Loucy (cell line): ENCODE measurements around the gene NDFIP1.

Source experiments
- H2AFZ ChIP-seq: fragments of 200-600 bp; sonication (generic); 2 replicates; pipeline ENCODE4 v1.6.0; 2016; ENCODE audit warnings: antibody characterized with exemption, mild to moderate bottlenecking, low read length, moderate library complexity
- H3F3A ChIP-seq: fragments of 200-600 bp; 2 replicates; pipeline ENCODE4 v1.6.0; 2016; ENCODE audit warnings: antibody characterized with exemption, low read depth, mild to moderate bottlenecking
- H3K27me3 ChIP-seq: fragments of 200-600 bp; sonication (generic); 2 replicates; pipeline ENCODE4 v1.6.1; 2014; ENCODE audit warnings: low read length, mild to moderate bottlenecking; ENCODE audit not compliant: insufficient read depth, poor library complexity, severe bottlenecking
- H3K36me3 ChIP-seq: fragments of 200-600 bp; sonication (generic); 2 replicates; pipeline ENCODE4 v1.6.1; 2016; ENCODE audit warnings: low read length; ENCODE audit not compliant: insufficient read depth
- H3K4me1 ChIP-seq: fragments of 200-600 bp; sonication (generic); 2 replicates; pipeline ENCODE4 v1.5.1; 2014; ENCODE audit warnings: low read length, mild to moderate bottlenecking; ENCODE audit not compliant: insufficient read depth, poor library complexity, severe bottlenecking
- H3K4me2 ChIP-seq: fragments of 200-600 bp; sonication (generic); 2 replicates; pipeline ENCODE4 v1.6.0; 2014; ENCODE audit warnings: antibody characterized with exemption, low read length, low read depth, mild to moderate bottlenecking; ENCODE audit not compliant: poor library complexity, severe bottlenecking
- H3K4me3 ChIP-seq: fragments of 200-600 bp; sonication (generic); 2 replicates; pipeline ENCODE4 v1.5.1; 2014; ENCODE audit warnings: low read length, mild to moderate bottlenecking, mixed read lengths; ENCODE audit not compliant: poor library complexity, severe bottlenecking
- H3K79me2 ChIP-seq: fragments of 200-600 bp; sonication (generic); 2 replicates; pipeline ENCODE4 v1.6.1; 2014; ENCODE audit warnings: low read length; ENCODE audit not compliant: insufficient read depth
- H3K9ac ChIP-seq: fragments of 200-600 bp; sonication (generic); 2 replicates; pipeline ENCODE4 v1.6.0; 2014; ENCODE audit warnings: mild to moderate bottlenecking, low read depth, low read length, moderate library complexity; ENCODE audit not compliant: poor library complexity, severe bottlenecking
- H3K9me2 ChIP-seq: fragments of 200-600 bp; sonication (generic); replicated peaks from 2 replicates; pipeline ENCODE4 v1.6.1; 2016; ENCODE audit warnings: low read depth, low read length, mixed read lengths
- H3K9me3 ChIP-seq: fragments of 200-600 bp; sonication (generic); 2 replicates; pipeline ENCODE4 v1.6.1; 2014; ENCODE audit warnings: mild to moderate bottlenecking, antibody characterized with exemption, low read length, low read depth; ENCODE audit not compliant: insufficient read depth
- H4K20me1 ChIP-seq: fragments of 200-600 bp; sonication (generic); 2 replicates; pipeline ENCODE4 v1.6.0; 2014; ENCODE audit warnings: antibody characterized with exemption, low read length, mild to moderate bottlenecking; ENCODE audit not compliant: insufficient read depth, poor library complexity, severe bottlenecking
- EZH2phosphoT487 ChIP-seq: fragments of 200-600 bp; IDR thresholded peaks from 2 replicates; pipeline ENCODE4 v1.6.1; 2018; ENCODE audit warnings: antibody characterized with exemption, mild to moderate bottlenecking, moderate library complexity, borderline replicate concordance
- TF ChIP-seq, protein P1 (sequence below): fragments of 200-600 bp; sonication (generic); conservative IDR thresholded peaks from 2 replicates; pipeline ENCODE4 v1.5.1; 2014; ENCODE audit warnings: mild to moderate bottlenecking, antibody characterized with exemption, low read length

Gene NDFIP1

DNA sequence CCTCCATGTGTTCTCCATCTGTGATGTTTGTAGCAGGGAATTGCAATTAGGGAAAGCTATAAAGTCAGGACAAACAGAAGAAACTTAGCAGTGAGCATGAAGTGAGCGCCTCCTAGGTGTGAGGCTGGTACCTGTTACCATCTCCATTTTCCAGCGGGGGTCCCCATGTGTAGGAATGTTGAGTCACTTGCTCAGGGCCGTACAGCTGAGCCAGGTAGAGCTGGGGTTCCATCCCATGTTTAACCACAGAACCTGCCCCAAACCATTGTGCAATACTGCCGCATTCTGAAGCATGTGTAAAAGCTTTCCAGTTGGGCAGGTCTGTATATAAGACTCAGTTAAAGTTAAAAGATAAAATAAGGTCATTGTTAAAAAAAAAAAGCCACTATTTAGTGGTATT, 62.7 kb downstream of the NDFIP1 start:
- Histone ChIP-seq H3K4me1 (no peaks in the 10 kb centered on the region), H4K20me1 (no peaks in the 10 kb centered on the region)
- TF ChIP-seq, protein P1, sequence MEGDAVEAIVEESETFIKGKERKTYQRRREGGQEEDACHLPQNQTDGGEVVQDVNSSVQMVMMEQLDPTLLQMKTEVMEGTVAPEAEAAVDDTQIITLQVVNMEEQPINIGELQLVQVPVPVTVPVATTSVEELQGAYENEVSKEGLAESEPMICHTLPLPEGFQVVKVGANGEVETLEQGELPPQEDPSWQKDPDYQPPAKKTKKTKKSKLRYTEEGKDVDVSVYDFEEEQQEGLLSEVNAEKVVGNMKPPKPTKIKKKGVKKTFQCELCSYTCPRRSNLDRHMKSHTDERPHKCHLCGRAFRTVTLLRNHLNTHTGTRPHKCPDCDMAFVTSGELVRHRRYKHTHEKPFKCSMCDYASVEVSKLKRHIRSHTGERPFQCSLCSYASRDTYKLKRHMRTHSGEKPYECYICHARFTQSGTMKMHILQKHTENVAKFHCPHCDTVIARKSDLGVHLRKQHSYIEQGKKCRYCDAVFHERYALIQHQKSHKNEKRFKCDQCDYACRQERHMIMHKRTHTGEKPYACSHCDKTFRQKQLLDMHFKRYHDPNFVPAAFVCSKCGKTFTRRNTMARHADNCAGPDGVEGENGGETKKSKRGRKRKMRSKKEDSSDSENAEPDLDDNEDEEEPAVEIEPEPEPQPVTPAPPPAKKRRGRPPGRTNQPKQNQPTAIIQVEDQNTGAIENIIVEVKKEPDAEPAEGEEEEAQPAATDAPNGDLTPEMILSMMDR, result peak; percentile 22; the same call in 1 of the 2 replicates
- no peak for TF ChIP-seq EZH2phosphoT487

DNA sequence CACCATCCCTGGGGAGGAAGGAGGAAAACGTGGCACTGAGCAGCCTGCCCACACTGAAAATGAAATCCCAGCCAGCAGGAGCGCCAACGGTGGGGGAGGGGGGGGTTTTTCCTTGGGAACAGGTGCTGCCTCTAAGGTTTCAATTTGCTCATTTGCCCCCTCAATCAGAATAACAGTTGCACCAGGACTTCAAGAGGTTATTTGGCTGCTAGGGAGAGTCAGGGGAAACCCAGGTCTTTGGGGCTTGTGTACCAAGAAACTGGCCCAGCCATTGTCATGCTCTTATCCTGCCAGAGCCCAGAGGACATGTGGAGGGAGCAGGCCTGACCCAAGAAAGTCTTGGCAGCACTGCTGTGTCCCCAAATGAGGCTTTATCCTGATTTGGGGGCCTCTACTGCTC, 66.5 kb downstream of the NDFIP1 start:
- no peaks in the 10 kb centered on the region for H4K20me1 ChIP-seq
- H3K36me3 ChIP-seq, result no peaks in the 10 kb centered on the region
- H3K79me2 ChIP-seq, result no peaks in the 10 kb centered on the region
- no peak overlapping the region for H3K4me3 ChIP-seq
- no peaks in the 10 kb centered on the region for H3K9me2 ChIP-seq
- H3K9ac ChIP-seq, result no peak overlapping the region
- H3F3A ChIP-seq, result no peaks in the 10 kb centered on the region
- H3K27me3 ChIP-seq, result no peaks in the 10 kb centered on the region
- no peak overlapping the region for H3K4me2 ChIP-seq
- no peak overlapping the region for H2AFZ ChIP-seq
- TF ChIP-seq EZH2phosphoT487, result no peak
- TF ChIP-seq, protein P1, result no peak
- H3K9me3 ChIP-seq, result no peaks in the 10 kb centered on the region
- H3K4me1 ChIP-seq, result no peaks in the 10 kb centered on the region

More for the DNA sequence above, 62.7 kb downstream of the NDFIP1 start:
- Histone ChIP-seq H3K79me2 (no peaks in the 10 kb centered on the region), H3K9me3 (no peaks in the 10 kb centered on the region), H3K27me3 (no peaks in the 10 kb centered on the region), H3K4me3 (no peak overlapping the region), H3K9me2 (no peaks in the 10 kb centered on the region), H2AFZ (no peak overlapping the region), H3K36me3 (no peaks in the 10 kb centered on the region), H3F3A (no peaks in the 10 kb centered on the region), H3K9ac (no peak overlapping the region), H3K4me2 (no peak overlapping the region)

DNA sequence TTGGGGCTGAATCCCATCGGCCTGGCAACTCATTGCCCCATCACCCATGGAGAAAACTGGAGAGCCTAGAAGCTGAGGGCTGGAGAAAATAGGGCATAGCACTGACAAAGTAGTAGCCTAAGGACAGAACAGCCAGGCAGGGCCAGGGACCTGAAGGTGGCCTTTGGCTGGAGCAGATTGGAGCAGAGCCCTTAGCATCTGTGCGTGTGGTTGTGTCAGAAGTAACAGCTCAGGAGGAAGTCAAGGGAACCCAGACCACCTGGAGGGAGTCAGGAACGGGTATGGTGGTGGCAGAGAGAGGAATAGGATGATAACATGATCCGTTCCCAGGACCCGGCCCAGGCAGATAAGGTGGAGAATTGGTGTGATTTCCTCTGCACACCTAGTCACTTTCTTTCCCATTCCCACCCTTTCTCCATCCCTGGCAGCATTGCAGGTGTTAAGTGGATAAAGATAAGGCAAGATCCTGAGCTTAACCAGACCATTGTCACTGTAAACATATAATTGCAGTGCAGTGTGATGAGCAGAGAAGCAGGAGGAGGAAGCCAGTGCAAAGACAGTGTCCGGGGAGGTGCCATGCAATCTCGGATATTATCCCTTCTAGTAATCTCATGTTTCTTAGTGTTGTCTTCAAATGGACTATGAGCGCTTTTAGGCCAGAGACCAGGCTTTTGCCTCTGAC, 67.0 kb downstream of the NDFIP1 start:
- no peak overlapping the region for H3K9ac ChIP-seq
- H4K20me1 ChIP-seq, result no peaks in the 10 kb centered on the region
- H3K36me3 ChIP-seq, result no peaks in the 10 kb centered on the region
- no peak overlapping the region for H2AFZ ChIP-seq
- no peaks in the 10 kb centered on the region for H3K4me1 ChIP-seq
- no peak overlapping the region for H3K4me2 ChIP-seq
- H3K4me3 ChIP-seq, result no peak overlapping the region
- TF ChIP-seq, protein P1, result no peak
- no peak for TF ChIP-seq EZH2phosphoT487
- no peaks in the 10 kb centered on the region for H3K9me2 ChIP-seq
- no peaks in the 10 kb centered on the region for H3F3A ChIP-seq
- no peaks in the 10 kb centered on the region for H3K9me3 ChIP-seq
- H3K27me3 ChIP-seq, result no peaks in the 10 kb centered on the region
- H3K79me2 ChIP-seq, result no peaks in the 10 kb centered on the region
